ENCODE measurements around the gene MUC4. TPM values are rescaled to one million over a fixed set of nuclear protein-coding genes. Genes with fewer than 3 reads are reported as not detected.

MUC4 gene
- total and polyA plus RNA-seq, 8 donors = 0.04 to 0.59 (median 0.14) TPM

GRCh38 chr3:195845483-195845882 is 33.8 kb upstream of the MUC4 start:
- DNase-seq (no peak), ATAC-seq (no peak), FAIRE-seq (no peak)
- no peaks in the 10 kb centered on the region for H3K27me3 ChIP-seq
- H3K27ac ChIP-seq = no peak overlapping the region
- no peaks in the 10 kb centered on the region for H3K9me3 ChIP-seq
- intact Hi-C loops (cut with DNase I) = no loop called here
- H3K4me1 ChIP-seq = no peaks in the 10 kb centered on the region
- no peak for TF ChIP-seq CTCF (IDR thresholded peaks at IDR 0.05)
- H3K4me3 ChIP-seq = no peak overlapping the region
- 79 to 84% methylated on average over 6 of the region's 6 CpGs for WGBS, 2 donors
- H3K36me3 ChIP-seq = no peaks in the 10 kb centered on the region

DNA sequence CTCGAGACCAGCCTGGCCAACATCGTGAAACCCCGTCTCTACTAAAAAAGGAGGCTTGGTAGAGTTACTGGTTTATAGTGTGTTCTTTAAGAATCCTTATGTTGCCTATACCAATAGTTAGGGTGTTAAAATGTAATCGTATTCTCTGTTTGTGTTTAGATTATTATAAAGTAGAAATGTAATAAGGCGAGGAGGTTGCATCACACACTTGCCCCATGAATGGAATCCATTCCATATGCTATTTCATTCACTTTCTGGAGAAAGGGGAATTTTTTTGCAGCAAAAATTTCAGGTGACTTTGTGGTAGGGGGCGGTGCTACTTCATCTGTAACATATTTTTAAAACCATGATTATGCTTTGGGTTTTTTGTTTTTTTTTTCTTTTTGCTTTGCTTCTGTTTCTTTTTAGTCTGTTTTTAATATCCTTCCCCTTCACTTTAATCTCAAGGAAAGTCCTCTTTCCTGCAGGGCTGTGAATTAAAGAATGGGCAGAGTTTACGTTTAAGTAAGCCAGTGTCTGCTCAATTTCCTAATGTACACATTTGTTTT is 33.0 kb upstream of the MUC4 start:
- intact Hi-C loops (cut with DNase I) = no loop called here
- Histone ChIP-seq H3K9me3 (no peaks in the 10 kb centered on the region), H3K4me3 (no peak overlapping the region), H3K27me3 (no peaks in the 10 kb centered on the region), H3K4me1 (no peaks in the 10 kb centered on the region), H3K27ac (no peak overlapping the region), H3K36me3 (no peaks in the 10 kb centered on the region)
- 89 to 90% methylated on average over 7 of the region's 7 CpGs for WGBS, 2 donors
- TF ChIP-seq CTCF (IDR thresholded peaks at IDR 0.05) = no peak
- FAIRE-seq (no peak), DNase-seq (no peak), ATAC-seq (no peak)

- FAIRE-seq (no peak), DNase-seq (peak in 1 of 6 donors; percentile 25), ATAC-seq (peak in 2 of 4 donors; percentile 22 to 23)
- no peak overlapping the region for H3K27ac ChIP-seq
- WGBS, 2 donors = 47 to 50% methylated on average over 18 to 19 of the region's 19 CpGs
- no peaks in the 10 kb centered on the region for H3K36me3 ChIP-seq
- H3K4me3 ChIP-seq = no peak overlapping the region
- no peak for TF ChIP-seq CTCF (IDR thresholded peaks at IDR 0.05)
- H3K9me3 ChIP-seq = no peaks in the 10 kb centered on the region
- no peaks in the 10 kb centered on the region for H3K4me1 ChIP-seq
- intact Hi-C loops (cut with DNase I) = no loop called here
- H3K27me3 ChIP-seq = no peaks in the 10 kb centered on the region
Observed at GRCh38 chr3:195839260-195840010, 27.7 kb upstream of the MUC4 start.

- Histone ChIP-seq H3K4me1 (no peaks in the 10 kb centered on the region), H3K4me3 (no peak overlapping the region), H3K27ac (no peak overlapping the region), H3K27me3 (no peaks in the 10 kb centered on the region), H3K9me3 (no peaks in the 10 kb centered on the region), H3K36me3 (no peaks in the 10 kb centered on the region)
- FAIRE-seq = no peak
- TF ChIP-seq CTCF (IDR thresholded peaks at IDR 0.05) = no peak
- intact Hi-C loops (cut with DNase I) = no loop called here
- WGBS, 2 donors = 77 to 84% methylated on average over 5 of the region's 5 CpGs
- ATAC-seq = no peak
- no peak for DNase-seq
Observed at GRCh38 chr3:195838714-195839113, 27.0 kb upstream of the MUC4 start.

- Histone ChIP-seq H3K27me3 (no peaks in the 10 kb centered on the region), H3K9me3 (no peaks in the 10 kb centered on the region), H3K27ac (no peak overlapping the region), H3K36me3 (no peaks in the 10 kb centered on the region), H3K4me1 (no peaks in the 10 kb centered on the region), H3K4me3 (no peak overlapping the region)
- intact Hi-C loops (cut with DNase I) = no loop called here
- no peak for TF ChIP-seq CTCF (IDR thresholded peaks at IDR 0.05)
- DNase-seq (peak in 1 of 6 donors; percentile 15), ATAC-seq (no peak), FAIRE-seq (no peak)
- 73 to 75% methylated on average over 14 of the region's 14 CpGs for WGBS, 2 donors
Observed at GRCh38 chr3:195836476-195837135, 24.9 kb upstream of the MUC4 start.
